K562 (cell line): ENCODE measurements around the gene GOSR1. TPM values are rescaled to one million over a fixed set of nuclear protein-coding genes. Genes with fewer than 3 reads are reported as not detected.

ENCODE experiments used
- ATAC-seq: fragments of 200-7000 bp; cut with Tn5 transposase; 3 replicates; pipeline ENCODE4 v1.9.1; 2020; ENCODE audit warnings: moderate library complexity
- BruUV-seq: library from RNA; stranded (reverse); fragments of 400-500 nt; replicated peaks from 2 replicates; lab custom pipeline; 2021; lab: Mats Ljungman, UMichigan
- CTCF ChIA-PET: fragments of 300-600 bp; formaldehyde crosslinking; extraction: SDS; loops from one replicate; lab custom pipeline; 2021; ENCODE audit warnings: low intra/inter-chr PET ratio; lab: Yijun Ruan, JAX
- POLR2A ChIA-PET: fragments of 300-600, 350-650 bp; sonication (Branson Sonifier 250); formaldehyde crosslinking; extraction: SDS; loops from one replicate; lab custom pipeline; 2021; ENCODE audit warnings: antibody characterized with exemption, inconsistent platforms; lab: Yijun Ruan, JAX
- DNase-seq, 4 experiments: peaks; one replicate each; pipeline versions ENCODE4 v3.0.0 to v3.0.0-alpha.2; 2011 to 2018; ENCODE audit warnings: low spot score in 3 of 4, mixed read lengths in 3 of 4; ENCODE audit errors: extremely low read depth in 1 of 4
- FAIRE-seq: peaks from 2 replicates; lab custom pipeline; 2011; peaks lifted over from hg19 to GRCh38; lab: Jason Lieb, UNC
- H2AFZ ChIP-seq: 2 replicates; pipeline ENCODE4 v1.6.0; 2011; ENCODE audit warnings: low read depth, low read length, control low read depth, inconsistent platforms
- H3K27ac ChIP-seq: fragments of 200-600 bp; 3 replicates; pipeline ENCODE4 v1.8.0; 2011; ENCODE audit warnings: low read depth, mild to moderate bottlenecking, control low read depth, inconsistent platforms, low read length, moderate library complexity, mixed read lengths; ENCODE audit errors: extremely low read depth
- H3K27me3 ChIP-seq, 2 experiments: fragments of 300-600 bp in 1 of 2; 2 replicates in 1 of 2; 3 replicates in 1 of 2; pipeline versions ENCODE4 v1.6.0 to v1.8.0; 2011; ENCODE audit warnings: inconsistent platforms in 2 of 2, low read length in 2 of 2, mild to moderate bottlenecking in 1 of 2, mixed read lengths in 1 of 2, moderate library complexity in 1 of 2; ENCODE audit not compliant: control insufficient read depth in 2 of 2, insufficient read depth in 2 of 2
- H3K36me3 ChIP-seq: fragments of 300-600 bp; 3 replicates; pipeline ENCODE4 v1.8.0; 2011; ENCODE audit warnings: mild to moderate bottlenecking, low read length, inconsistent platforms; ENCODE audit not compliant: control insufficient read depth, insufficient read depth
- H3K4me1 ChIP-seq, 2 experiments: fragments of 200-600 bp in 1 of 2; replicated peaks in 1 of 2; 2 replicates in 1 of 2; 3 replicates in 1 of 2; pipeline versions ENCODE4 v1.5.1 to v1.8.0; 2011; ENCODE audit warnings: inconsistent platforms in 2 of 2, low read length in 2 of 2, mild to moderate bottlenecking in 1 of 2, mixed read lengths in 1 of 2, moderate library complexity in 1 of 2; ENCODE audit not compliant: control insufficient read depth in 2 of 2, insufficient read depth in 2 of 2
- H3K4me2 ChIP-seq: 2 replicates; pipeline ENCODE4 v1.6.1; 2011; ENCODE audit warnings: low read length, control low read depth, inconsistent platforms, mixed read lengths; ENCODE audit not compliant: insufficient read depth
- H3K4me3 ChIP-seq: fragments of 200-600 bp; sonication (generic), shearing (Covaris generic); 2 replicates; pipeline ENCODE4 v1.5.1; 2016; ENCODE audit warnings: control low read depth, inconsistent platforms
- H3K79me2 ChIP-seq: fragments of 200-600 bp; 3 replicates; pipeline ENCODE4 v1.8.0; 2011; ENCODE audit warnings: low read length, inconsistent platforms; ENCODE audit not compliant: control insufficient read depth, insufficient read depth
- H3K9ac ChIP-seq, 2 experiments: 2 replicates each; pipeline versions ENCODE4 v1.6.0 to v1.6.1; 2011; ENCODE audit warnings: low read depth in 2 of 2, low read length in 2 of 2, control low read depth in 1 of 2, inconsistent platforms in 1 of 2, mild to moderate bottlenecking in 1 of 2, mixed read lengths in 1 of 2; ENCODE audit not compliant: insufficient read depth in 1 of 2
- H3K9me1 ChIP-seq: one replicate; pipeline ENCODE4 v1.6.0; 2011; ENCODE audit warnings: inconsistent platforms, mild to moderate bottlenecking, low read length, moderate library complexity; ENCODE audit not compliant: control insufficient read depth, insufficient read depth
- H3K9me3 ChIP-seq: replicated peaks from 2 replicates; pipeline ENCODE4 v1.5.1; 2011; ENCODE audit warnings: low read depth, low read length, inconsistent platforms; ENCODE audit not compliant: control insufficient read depth, insufficient read depth
- H4K20me1 ChIP-seq: replicated peaks from 2 replicates; pipeline ENCODE4 v1.6.1; 2011; ENCODE audit warnings: low read length, inconsistent platforms, mixed read lengths; ENCODE audit not compliant: control insufficient read depth, insufficient read depth
- ATF1 ChIP-seq, 2 experiments: fragments of 450-650 bp in 1 of 2; IDR thresholded peaks; 2 replicates each; pipeline ENCODE4 v1.6.1; 2016; ENCODE audit warnings: missing compliant biosample characterization in 1 of 2, missing genetic modification characterization in 1 of 2
- BDP1 ChIP-seq: IDR thresholded peaks from 3 replicates; pipeline ENCODE4 v1.6.1; 2011; ENCODE audit not compliant: insufficient read length, insufficient read depth
- E2F4 ChIP-seq: sonication (generic); formaldehyde crosslinking; IDR thresholded peaks from 2 replicates; pipeline ENCODE4 v1.8.0; 2022; ENCODE audit warnings: mild to moderate bottlenecking, low read depth, missing genetic modification reagents
- STAT5B ChIP-seq: fragments of 250-450 bp; sonication (Bioruptor Pico); IDR thresholded peaks from 2 replicates; pipeline ENCODE4 v1.8.0; 2021; ENCODE audit warnings: mild to moderate bottlenecking, inconsistent platforms
- TAF9B ChIP-seq: fragments of 450-650 bp; IDR thresholded peaks from 2 replicates; pipeline ENCODE4 v1.6.1; 2018; ENCODE audit warnings: mild to moderate bottlenecking; ENCODE audit not compliant: partially characterized antibody
- ZNF696 ChIP-seq: fragments of 250-450 bp; sonication (Bioruptor Pico); conservative IDR thresholded peaks from 2 replicates; pipeline ENCODE4 v1.4.0; 2020; ENCODE audit warnings: mild to moderate bottlenecking, moderate library complexity
- WGBS: fragments of 100-300 bp; shearing (Covaris generic); methylation state at CpG from one replicate; pipeline ENCODE4 v1.1.6; 2016; ENCODE audit warnings: low coverage, mixed read lengths; ENCODE audit not compliant: insufficient coverage; ENCODE audit errors: missing lambda C conversion rate; 5-methylcytosine and 5-hydroxymethylcytosine counted together
- in situ Hi-C: fragments of 300-500 bp; cut with MboI; formaldehyde crosslinking; loops from 4 replicates; pipeline ENCODE4 v1.15.0; 2018; ENCODE audit warnings: inconsistent platforms, mixed read lengths
- intact Hi-C: fragments of 100-400 bp; cut with micrococcal nuclease; formaldehyde crosslinking; loops from 2 replicates; pipeline ENCODE4 v1.14.2; 2022
- polyA plus RNA-seq, 8 experiments: library from polyadenylated mRNA; depleted of rRNA in 4 of 8; stranded (reverse) in 5 of 8; unstranded in 3 of 8; fragments of >200 nt; fragmentation: Nextera tagmentation in 2 of 8; fragmentation: Illumina TruSeq in 1 of 8; extraction: Ambion mirVana in 2 of 8; extraction: Trizol in 1 of 8; gene quantifications; 2 replicates each; pipeline versions ENCODE4 v1.2.1 to v1.2.3, GENCODE V29; 2011 to 2014; ENCODE audit warnings: inconsistent platforms in 1 of 8, missing spikeins in 1 of 8
- total RNA-seq, 7 experiments: library from RNA; depleted of rRNA in 6 of 7; stranded (reverse); fragments of >200 nt in 6 of 7; fragmentation: Illumina TruSeq in 2 of 7; extraction: Trizol in 2 of 7; gene quantifications; 2 replicates each; pipeline versions ENCODE4 v1.2.1 to v1.2.3, GENCODE V29; 2011 to 2021; ENCODE audit warnings: low replicate concordance in 1 of 7
- TF ChIP-seq, protein P1 (sequence below): fragments of 150-350 bp; IDR thresholded peaks from 2 replicates; pipeline ENCODE4 v1.6.1; 2014; ENCODE audit warnings: low read depth, mild to moderate bottlenecking, low read length, borderline replicate concordance
- TF ChIP-seq, protein P2 (sequence below): IDR thresholded peaks from 2 replicates; pipeline ENCODE4 v1.6.1; 2014; ENCODE audit warnings: antibody characterized with exemption

GOSR1 gene
- total and polyA plus RNA-seq, 9 of the 15 experiments (the other 6 are each of a cell fraction or from before 2014, with no cell fraction given) = 17.6 to 95.5 (median 33.3) TPM

GRCh38 chr17:30571921-30572320 is 94.7 kb downstream of the GOSR1 start:
- Histone ChIP-seq H3K9me1 (no peaks in the 10 kb centered on the region), H3K36me3 (no peaks in the 10 kb centered on the region), H2AFZ (no peak overlapping the region), H3K4me2 (no peak overlapping the region), H3K9me3 (no peaks in the 10 kb centered on the region), H3K9ac (no peak overlapping the region), H4K20me1 (no peaks in the 10 kb centered on the region; the same call in 1 of the 2 replicates), H3K27me3 (peaks cover 3 to 66% of the 10 kb centered on the region in 2 experiments; a peak in 3 of 5 replicates), H3K27ac (no peak overlapping the region), H3K4me3 (no peak overlapping the region), H3K4me1 (peaks cover 0 to 10% of the 10 kb centered on the region in 2 experiments; a peak in 2 of 5 replicates), H3K79me2 (no peaks in the 10 kb centered on the region)
- ATAC-seq (no peak), DNase-seq (no peak), FAIRE-seq (no peak)
- ChIA-PET CTCF (no interaction called here), POLR2A (no interaction called here)
- 1% methylated on average over 7 of the region's 7 CpGs for WGBS
- TF ChIP-seq BDP1 (no peak), STAT5B (no peak), ATF1 (CRISPR knock-in tag; IDR thresholded peaks at IDR 0.05) (no peak), ATF1 (tag; IDR thresholded peaks at IDR 0.05) (no peak), ZNF696 (CRISPR knock-in tag) (no peak), E2F4 (no peak), TAF9B (no peak)
- TF ChIP-seq, protein P1, sequence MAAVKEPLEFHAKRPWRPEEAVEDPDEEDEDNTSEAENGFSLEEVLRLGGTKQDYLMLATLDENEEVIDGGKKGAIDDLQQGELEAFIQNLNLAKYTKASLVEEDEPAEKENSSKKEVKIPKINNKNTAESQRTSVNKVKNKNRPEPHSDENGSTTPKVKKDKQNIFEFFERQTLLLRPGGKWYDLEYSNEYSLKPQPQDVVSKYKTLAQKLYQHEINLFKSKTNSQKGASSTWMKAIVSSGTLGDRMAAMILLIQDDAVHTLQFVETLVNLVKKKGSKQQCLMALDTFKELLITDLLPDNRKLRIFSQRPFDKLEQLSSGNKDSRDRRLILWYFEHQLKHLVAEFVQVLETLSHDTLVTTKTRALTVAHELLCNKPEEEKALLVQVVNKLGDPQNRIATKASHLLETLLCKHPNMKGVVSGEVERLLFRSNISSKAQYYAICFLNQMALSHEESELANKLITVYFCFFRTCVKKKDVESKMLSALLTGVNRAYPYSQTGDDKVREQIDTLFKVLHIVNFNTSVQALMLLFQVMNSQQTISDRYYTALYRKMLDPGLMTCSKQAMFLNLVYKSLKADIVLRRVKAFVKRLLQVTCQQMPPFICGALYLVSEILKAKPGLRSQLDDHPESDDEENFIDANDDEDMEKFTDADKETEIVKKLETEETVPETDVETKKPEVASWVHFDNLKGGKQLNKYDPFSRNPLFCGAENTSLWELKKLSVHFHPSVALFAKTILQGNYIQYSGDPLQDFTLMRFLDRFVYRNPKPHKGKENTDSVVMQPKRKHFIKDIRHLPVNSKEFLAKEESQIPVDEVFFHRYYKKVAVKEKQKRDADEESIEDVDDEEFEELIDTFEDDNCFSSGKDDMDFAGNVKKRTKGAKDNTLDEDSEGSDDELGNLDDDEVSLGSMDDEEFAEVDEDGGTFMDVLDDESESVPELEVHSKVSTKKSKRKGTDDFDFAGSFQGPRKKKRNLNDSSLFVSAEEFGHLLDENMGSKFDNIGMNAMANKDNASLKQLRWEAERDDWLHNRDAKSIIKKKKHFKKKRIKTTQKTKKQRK = no peak
- TF ChIP-seq, protein P2, sequence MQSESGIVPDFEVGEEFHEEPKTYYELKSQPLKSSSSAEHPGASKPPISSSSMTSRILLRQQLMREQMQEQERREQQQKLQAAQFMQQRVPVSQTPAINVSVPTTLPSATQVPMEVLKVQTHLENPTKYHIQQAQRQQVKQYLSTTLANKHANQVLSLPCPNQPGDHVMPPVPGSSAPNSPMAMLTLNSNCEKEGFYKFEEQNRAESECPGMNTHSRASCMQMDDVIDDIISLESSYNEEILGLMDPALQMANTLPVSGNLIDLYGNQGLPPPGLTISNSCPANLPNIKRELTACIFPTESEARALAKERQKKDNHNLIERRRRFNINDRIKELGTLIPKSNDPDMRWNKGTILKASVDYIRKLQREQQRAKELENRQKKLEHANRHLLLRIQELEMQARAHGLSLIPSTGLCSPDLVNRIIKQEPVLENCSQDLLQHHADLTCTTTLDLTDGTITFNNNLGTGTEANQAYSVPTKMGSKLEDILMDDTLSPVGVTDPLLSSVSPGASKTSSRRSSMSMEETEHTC = no peak
- in situ Hi-C loops = no loop called here
- no TSS peak for BruUV-seq
- intact Hi-C loops = no loop called here
